ENCODE results near the gene CYFIP1. TPM values are rescaled to one million over a fixed set of nuclear protein-coding genes. Genes with fewer than 3 reads are reported as not detected.

The CYFIP1 gene
- total and polyA plus RNA-seq, 2 of the 13 experiments (the other 11 are each of a cell fraction or from before 2014, with no cell fraction given) = 38.1 to 58.3 TPM

DNA sequence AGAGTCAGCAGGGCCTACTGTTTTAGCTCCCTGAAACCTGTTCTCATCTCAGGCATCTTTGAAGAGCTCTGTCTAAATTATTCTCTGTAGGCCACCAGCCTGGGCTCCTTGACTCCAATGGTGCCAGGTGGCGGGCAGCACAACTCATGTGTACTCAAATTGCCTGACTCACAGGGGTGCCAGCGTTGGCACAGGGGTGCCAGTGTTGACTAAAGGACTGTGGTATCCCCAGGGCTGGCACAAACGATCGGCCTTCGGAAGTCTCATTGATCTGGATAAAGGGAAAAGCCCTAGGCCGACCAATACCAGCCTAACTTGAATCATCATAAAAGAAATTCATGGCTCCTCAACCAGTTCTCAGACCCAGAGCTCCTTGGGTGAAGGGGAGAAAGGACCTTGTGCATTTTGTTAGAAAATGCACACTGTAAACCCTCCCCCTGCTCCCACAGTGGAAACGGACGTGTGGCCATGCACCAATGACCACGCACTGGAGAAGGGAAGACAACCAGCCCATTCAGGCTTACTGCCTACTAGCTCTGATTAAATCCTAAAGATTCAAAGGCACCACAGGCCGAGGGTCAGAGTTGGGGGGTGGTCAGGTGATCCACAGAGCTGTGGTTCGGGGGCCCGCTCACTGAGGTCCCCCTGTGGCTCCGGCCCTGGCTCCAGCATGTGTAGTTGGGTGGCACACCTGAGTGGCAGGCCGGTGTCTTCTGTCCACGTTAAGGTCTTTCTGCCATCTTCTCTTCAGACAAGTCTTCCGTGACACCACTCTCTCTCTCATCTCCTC is 72.8 kb downstream of the CYFIP1 start (continued):
- TF ChIP-seq, protein P1, sequence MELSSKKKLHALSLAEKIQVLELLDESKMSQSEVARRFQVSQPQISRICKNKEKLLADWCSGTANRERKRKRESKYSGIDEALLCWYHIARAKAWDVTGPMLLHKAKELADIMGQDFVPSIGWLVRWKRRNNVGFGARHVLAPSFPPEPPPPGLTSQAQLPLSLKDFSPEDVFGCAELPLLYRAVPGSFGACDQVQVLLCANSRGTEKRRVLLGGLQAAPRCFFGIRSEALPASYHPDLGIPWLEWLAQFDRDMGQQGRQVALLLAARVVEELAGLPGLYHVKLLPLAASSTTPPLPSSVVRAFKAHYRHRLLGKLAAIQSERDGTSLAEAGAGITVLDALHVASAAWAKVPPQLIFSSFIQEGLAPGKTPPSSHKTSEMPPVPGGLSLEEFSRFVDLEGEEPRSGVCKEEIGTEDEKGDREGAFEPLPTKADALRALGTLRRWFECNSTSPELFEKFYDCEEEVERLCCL (CRISPR knock-in tag; IDR thresholded peaks at IDR 0.05; ENCODE audit: borderline replicate concordance) = no peak
- TF ChIP-seq, protein P2, sequence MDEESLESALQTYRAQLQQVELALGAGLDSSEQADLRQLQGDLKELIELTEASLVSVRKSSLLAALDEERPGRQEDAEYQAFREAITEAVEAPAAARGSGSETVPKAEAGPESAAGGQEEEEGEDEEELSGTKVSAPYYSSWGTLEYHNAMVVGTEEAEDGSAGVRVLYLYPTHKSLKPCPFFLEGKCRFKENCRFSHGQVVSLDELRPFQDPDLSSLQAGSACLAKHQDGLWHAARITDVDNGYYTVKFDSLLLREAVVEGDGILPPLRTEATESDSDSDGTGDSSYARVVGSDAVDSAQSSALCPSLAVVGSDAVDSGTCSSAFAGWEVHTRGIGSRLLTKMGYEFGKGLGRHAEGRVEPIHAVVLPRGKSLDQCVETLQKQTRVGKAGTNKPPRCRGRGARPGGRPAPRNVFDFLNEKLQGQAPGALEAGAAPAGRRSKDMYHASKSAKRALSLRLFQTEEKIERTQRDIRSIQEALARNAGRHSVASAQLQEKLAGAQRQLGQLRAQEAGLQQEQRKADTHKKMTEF (CRISPR knock-in tag; IDR thresholded peaks at IDR 0.05) = no peak
- TF ChIP-seq, protein P3, sequence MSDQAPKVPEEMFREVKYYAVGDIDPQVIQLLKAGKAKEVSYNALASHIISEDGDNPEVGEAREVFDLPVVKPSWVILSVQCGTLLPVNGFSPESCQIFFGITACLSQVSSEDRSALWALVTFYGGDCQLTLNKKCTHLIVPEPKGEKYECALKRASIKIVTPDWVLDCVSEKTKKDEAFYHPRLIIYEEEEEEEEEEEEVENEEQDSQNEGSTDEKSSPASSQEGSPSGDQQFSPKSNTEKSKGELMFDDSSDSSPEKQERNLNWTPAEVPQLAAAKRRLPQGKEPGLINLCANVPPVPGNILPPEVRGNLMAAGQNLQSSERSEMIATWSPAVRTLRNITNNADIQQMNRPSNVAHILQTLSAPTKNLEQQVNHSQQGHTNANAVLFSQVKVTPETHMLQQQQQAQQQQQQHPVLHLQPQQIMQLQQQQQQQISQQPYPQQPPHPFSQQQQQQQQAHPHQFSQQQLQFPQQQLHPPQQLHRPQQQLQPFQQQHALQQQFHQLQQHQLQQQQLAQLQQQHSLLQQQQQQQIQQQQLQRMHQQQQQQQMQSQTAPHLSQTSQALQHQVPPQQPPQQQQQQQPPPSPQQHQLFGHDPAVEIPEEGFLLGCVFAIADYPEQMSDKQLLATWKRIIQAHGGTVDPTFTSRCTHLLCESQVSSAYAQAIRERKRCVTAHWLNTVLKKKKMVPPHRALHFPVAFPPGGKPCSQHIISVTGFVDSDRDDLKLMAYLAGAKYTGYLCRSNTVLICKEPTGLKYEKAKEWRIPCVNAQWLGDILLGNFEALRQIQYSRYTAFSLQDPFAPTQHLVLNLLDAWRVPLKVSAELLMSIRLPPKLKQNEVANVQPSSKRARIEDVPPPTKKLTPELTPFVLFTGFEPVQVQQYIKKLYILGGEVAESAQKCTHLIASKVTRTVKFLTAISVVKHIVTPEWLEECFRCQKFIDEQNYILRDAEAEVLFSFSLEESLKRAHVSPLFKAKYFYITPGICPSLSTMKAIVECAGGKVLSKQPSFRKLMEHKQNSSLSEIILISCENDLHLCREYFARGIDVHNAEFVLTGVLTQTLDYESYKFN (CRISPR knock-in tag; conservative IDR thresholded peaks at IDR 0.05) = no peak
- TF ChIP-seq TAF1 (CRISPR knock-in tag; IDR thresholded peaks at IDR 0.05) = no peak

DNA sequence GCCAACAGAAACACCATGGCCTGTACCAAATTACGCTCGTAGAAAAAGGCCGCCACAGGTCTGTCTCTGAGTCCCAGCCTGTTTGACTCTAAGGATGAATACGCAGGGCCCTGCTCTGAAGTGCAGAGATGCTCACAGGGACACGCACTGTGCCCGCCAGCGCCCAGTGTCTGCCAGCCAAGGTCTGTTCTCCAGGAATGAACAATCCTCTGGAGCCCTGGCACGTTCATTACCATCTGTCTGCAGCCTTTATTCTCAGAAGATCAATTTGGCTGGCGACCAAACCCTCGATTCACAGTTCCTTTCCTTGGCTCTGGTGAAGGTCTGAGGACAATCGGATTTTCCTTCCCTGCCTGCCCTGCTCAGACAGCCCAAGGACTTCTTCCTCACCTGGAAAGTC is 75.4 kb downstream of the CYFIP1 start:
- Histone ChIP-seq H3K79me2 (ENCODE audit: insufficient read depth, low read length) (no peaks in the 10 kb centered on the region), H4K20me1 (ENCODE audit: insufficient read depth, low read length) (no peaks in the 10 kb centered on the region), H3K4me1 (ENCODE audit: insufficient read depth, low read length) (no peaks in the 10 kb centered on the region), H3K9ac (ENCODE audit: insufficient read depth, low read depth, low read length) (no peak overlapping the region), H3K27me3 (ENCODE audit: control insufficient read depth in 1 of 2, insufficient read depth in 2 of 2, low read length in 2 of 2) (no peaks in the 10 kb centered on the region), H3K36me3 (replicated peaks in 1 of 2; ENCODE audit: control insufficient read depth in 1 of 2, insufficient read depth in 2 of 2, low read length in 2 of 2) (peaks cover 13 to 33% of the 10 kb centered on the region in 2 experiments; a peak in 4 of 5 replicates), H2AFZ (ENCODE audit: low read length) (no peak overlapping the region), H3K4me2 (ENCODE audit: low read depth, low read length) (no peak overlapping the region), H3K9me3 (ENCODE audit: low read length) (no peaks in the 10 kb centered on the region), H3K4me3 (replicated peaks in 1 of 3; ENCODE audit: insufficient read depth in 1 of 3, low read depth in 2 of 3, low read length in 3 of 3) (no peak overlapping the region), H3K27ac (ENCODE audit: extremely low read length, insufficient read depth, low read length) (no peak overlapping the region)
- no peak for DNase-seq (ENCODE audit: low spot score)
- BruUV-seq (replicated peaks) = no TSS peak
- ChIA-PET POLR2A (no interaction called here), CTCF (ENCODE audit: low intra/inter-chr PET ratio, low total read pairs) (no interaction called here)
- intact Hi-C loops (cut with micrococcal nuclease; ENCODE audit: unreplicated experiment) = no loop called here
- no peak for FAIRE-seq
- TF ChIP-seq, protein P4, sequence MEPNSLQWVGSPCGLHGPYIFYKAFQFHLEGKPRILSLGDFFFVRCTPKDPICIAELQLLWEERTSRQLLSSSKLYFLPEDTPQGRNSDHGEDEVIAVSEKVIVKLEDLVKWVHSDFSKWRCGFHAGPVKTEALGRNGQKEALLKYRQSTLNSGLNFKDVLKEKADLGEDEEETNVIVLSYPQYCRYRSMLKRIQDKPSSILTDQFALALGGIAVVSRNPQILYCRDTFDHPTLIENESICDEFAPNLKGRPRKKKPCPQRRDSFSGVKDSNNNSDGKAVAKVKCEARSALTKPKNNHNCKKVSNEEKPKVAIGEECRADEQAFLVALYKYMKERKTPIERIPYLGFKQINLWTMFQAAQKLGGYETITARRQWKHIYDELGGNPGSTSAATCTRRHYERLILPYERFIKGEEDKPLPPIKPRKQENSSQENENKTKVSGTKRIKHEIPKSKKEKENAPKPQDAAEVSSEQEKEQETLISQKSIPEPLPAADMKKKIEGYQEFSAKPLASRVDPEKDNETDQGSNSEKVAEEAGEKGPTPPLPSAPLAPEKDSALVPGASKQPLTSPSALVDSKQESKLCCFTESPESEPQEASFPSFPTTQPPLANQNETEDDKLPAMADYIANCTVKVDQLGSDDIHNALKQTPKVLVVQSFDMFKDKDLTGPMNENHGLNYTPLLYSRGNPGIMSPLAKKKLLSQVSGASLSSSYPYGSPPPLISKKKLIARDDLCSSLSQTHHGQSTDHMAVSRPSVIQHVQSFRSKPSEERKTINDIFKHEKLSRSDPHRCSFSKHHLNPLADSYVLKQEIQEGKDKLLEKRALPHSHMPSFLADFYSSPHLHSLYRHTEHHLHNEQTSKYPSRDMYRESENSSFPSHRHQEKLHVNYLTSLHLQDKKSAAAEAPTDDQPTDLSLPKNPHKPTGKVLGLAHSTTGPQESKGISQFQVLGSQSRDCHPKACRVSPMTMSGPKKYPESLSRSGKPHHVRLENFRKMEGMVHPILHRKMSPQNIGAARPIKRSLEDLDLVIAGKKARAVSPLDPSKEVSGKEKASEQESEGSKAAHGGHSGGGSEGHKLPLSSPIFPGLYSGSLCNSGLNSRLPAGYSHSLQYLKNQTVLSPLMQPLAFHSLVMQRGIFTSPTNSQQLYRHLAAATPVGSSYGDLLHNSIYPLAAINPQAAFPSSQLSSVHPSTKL (CRISPR knock-in tag; IDR thresholded peaks at IDR 0.05) = no peak
- TF ChIP-seq, protein P5, sequence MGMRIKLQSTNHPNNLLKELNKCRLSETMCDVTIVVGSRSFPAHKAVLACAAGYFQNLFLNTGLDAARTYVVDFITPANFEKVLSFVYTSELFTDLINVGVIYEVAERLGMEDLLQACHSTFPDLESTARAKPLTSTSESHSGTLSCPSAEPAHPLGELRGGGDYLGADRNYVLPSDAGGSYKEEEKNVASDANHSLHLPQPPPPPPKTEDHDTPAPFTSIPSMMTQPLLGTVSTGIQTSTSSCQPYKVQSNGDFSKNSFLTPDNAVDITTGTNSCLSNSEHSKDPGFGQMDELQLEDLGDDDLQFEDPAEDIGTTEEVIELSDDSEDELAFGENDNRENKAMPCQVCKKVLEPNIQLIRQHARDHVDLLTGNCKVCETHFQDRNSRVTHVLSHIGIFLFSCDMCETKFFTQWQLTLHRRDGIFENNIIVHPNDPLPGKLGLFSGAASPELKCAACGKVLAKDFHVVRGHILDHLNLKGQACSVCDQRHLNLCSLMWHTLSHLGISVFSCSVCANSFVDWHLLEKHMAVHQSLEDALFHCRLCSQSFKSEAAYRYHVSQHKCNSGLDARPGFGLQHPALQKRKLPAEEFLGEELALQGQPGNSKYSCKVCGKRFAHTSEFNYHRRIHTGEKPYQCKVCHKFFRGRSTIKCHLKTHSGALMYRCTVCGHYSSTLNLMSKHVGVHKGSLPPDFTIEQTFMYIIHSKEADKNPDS (CRISPR knock-in tag; IDR thresholded peaks at IDR 0.05) = no peak
- TF ChIP-seq ZFYVE20 (CRISPR knock-in tag; IDR thresholded peaks at IDR 0.05; ENCODE audit: borderline replicate concordance, low read depth) = no peak
- in situ Hi-C loops (cut with HindIII; ENCODE audit: extremely low pct_ligation_motif_present, low pct_unique_long_range_greater_than_20kb) = no loop called here
- no peak for ATAC-seq
- 96% methylated on average over 9 of the region's 11 CpGs for WGBS (ENCODE audit: low lambda C conversion rate)
